SK-N-SH treated with all-trans-retinoic acid at 6 μM for 48 hours (cell line): ENCODE measurements around the gene FAM217A.

Experiments used
- ARNTL ChIP-seq: fragments of 450-650 bp; formaldehyde crosslinking; IDR thresholded peaks from 2 replicates; pipeline ENCODE4 v1.5.0; 2020; ENCODE audit warnings: low read depth, mild to moderate bottlenecking, moderate library complexity, borderline replicate concordance
- ZNF8 ChIP-seq: fragments of 450-650 bp; formaldehyde crosslinking; IDR thresholded peaks from 2 replicates; pipeline ENCODE4 v1.5.0; 2020; ENCODE audit warnings: mild to moderate bottlenecking, moderate library complexity

GRCh38 chr6:4023240-4023639, 55.7 kb downstream of the FAM217A start:
- TF ChIP-seq ARNTL (CRISPR knock-in tag) (no peak), ZNF8 (CRISPR knock-in tag) (no peak)
